HL-60/S4 treated with phorbol 12-myristate 13-acetate at 8.2 ng/mL for 4 days and 3 days (cell line): ENCODE measurements around the gene FGD5.

Source experiments
- in situ Hi-C: fragments of 300-500 bp; cut with MboI; formaldehyde crosslinking; loops from 2 replicates; pipeline ENCODE4 v1.15.0; 2022; ENCODE audit warnings: low sequenced_read_pairs

FGD5 gene

GRCh38 chr3:14897266-14897665 lies 78.5 kb downstream of the FGD5 start:
- in situ Hi-C loops: no loop called here

- in situ Hi-C loops: no loop called here
These were observed 80.2 kb downstream of the FGD5 start for GRCh38 chr3:14898929-14899328.

- in situ Hi-C loops: loop anchor here (25.0 kb wide), 1 partner anchor 213 kb away; the partner anchor contains the start of gene C3orf20
These were observed 81.3 kb downstream of the FGD5 start for GRCh38 chr3:14899993-14900618.

GRCh38 chr3:14900881-14901873 lies 82.4 kb downstream of the FGD5 start:
- in situ Hi-C loops: loop anchor here (25.0 kb wide), 1 partner anchor 214 kb away; the partner anchor contains the start of gene C3orf20

DNA sequence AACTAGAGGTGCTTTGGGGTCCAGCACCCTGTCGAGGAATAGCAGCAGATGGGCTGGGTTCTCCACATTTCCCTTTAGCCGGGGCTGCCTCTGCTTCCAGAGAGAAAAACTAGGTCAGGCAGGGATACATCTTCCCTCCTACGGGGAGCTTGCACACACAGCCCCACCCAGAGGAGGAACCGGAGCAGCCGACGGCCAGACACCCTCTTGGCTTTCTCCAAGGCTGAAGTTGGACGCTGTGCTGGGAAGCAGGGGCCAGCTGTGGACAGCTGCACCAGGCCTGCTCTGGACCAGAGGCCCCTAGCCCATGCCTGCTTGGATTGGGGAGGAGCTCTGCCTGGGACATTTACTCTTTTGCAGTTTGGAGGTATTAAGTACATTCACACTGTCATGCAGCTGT lies 84.0 kb downstream of the FGD5 start:
- in situ Hi-C loops: loop anchor here (25.0 kb wide), 1 partner anchor 215 kb away; the partner anchor contains the start of gene C3orf20

- in situ Hi-C loops: loop anchor here (25.0 kb wide), 1 partner anchor 216 kb away; the partner anchor contains the start of gene C3orf20
These were observed 84.7 kb downstream of the FGD5 start for GRCh38 chr3:14903501-14903900.

- in situ Hi-C loops: loop anchor here (25.0 kb wide), 1 partner anchor 218 kb away; the partner anchor contains the start of gene C3orf20
These were observed 86.4 kb downstream of the FGD5 start for GRCh38 chr3:14905055-14905657.

GRCh38 chr3:14906355-14906971 lies 87.7 kb downstream of the FGD5 start:
- in situ Hi-C loops: loop anchor here (25.0 kb wide), 1 partner anchor 219 kb away; the partner anchor contains the start of gene C3orf20

DNA sequence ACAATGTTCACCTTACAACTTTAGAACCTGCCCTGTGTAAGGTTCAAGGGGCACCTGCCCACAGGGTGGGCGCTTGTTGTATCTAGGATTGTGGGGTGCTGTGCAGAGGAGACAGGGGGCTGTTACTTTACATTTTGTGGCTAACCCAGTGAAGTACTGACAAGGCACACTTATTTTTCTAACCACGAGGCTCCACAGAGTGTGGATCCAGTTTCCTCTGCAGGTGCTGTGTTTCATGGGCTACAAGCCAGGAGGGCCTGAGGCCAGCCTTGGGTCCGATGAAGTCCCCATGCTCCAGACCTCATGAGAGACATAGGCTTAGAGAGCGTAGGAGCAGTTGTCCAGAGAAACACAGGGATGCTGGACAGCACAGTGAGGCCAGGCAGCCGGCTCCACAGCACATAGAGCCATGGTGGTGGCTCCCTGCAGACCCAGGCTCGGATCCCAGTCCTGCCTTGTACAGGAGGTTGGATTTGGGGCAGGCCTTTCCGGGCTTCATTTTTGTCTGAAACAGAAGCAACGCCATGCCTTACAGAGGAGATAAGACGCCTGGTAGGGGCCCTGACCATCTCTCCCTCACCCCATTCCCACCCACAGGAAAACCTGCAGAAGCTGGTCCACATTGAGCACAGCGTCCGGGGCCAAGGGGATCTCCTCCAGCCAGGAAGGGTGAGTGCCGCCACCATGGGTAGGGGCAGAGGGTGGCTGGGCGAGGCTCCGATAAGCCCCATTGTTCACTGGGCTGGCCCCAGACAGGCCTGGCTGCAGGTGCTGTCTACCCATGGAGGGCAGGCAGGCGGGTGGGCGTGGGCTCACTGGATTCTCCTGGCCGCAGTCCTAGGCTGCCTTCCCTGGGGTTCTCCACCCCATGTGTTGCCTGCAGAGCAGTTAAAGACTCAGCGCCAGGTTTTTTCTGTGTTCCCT lies 88.5 kb downstream of the FGD5 start:
- in situ Hi-C loops: loop anchor here (25.0 kb wide), 1 partner anchor 220 kb away; the partner anchor contains the start of gene C3orf20

- in situ Hi-C loops: loop anchor here (25.0 kb wide), 1 partner anchor 222 kb away; the partner anchor contains the start of gene C3orf20
These were observed 90.5 kb downstream of the FGD5 start for GRCh38 chr3:14909250-14909649.

DNA sequence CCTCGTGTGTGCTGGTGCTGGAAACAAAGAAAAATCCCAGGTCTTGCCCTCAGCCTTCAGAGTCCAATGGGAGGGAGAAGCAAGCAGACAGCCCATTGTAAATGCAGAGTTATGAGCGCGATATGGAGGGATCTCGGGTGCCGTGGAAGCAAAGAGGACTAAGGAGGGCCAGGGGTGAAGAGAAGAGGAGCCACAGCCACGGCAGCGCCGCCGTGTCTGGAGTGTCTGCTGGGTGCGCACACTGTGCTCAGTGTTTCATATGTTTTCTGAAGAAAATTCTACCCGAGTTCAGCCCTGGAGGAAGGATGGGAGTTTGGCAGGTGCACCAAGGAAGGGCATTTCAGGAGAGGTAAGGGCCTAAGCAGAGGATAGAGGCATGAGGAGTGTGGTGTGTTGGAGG lies 92.9 kb downstream of the FGD5 start:
- in situ Hi-C loops: loop anchor here (25.0 kb wide), 1 partner anchor 224 kb away; the partner anchor contains the start of gene C3orf20

- in situ Hi-C loops: loop anchor here (25.0 kb wide), 1 partner anchor 226 kb away; the partner anchor contains the start of gene C3orf20
These were observed 94.5 kb downstream of the FGD5 start for GRCh38 chr3:14913071-14913925.

GRCh38 chr3:14913926-14914778 lies 95.4 kb downstream of the FGD5 start:
- in situ Hi-C loops: loop anchor here (25.0 kb wide), 1 partner anchor 227 kb away; the partner anchor contains the start of gene C3orf20

DNA sequence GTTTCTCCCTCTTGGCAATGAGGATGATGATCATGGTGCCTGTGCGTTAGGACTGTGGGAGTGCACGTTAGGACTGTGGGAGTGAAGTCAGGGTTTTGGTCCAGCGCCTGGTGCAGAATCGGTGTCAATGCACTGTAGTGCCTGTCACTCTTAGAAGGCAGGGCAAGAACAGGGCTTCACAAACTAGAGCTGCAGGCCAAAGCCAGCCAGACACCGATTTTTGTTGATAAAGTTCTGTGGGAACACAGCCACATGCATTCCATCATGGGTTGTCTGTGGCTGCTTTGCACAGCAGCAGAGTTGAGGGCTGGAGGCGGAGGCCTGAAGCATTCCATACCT lies 96.0 kb downstream of the FGD5 start:
- in situ Hi-C loops: loop anchor here (25.0 kb wide), 1 partner anchor 227 kb away; the partner anchor contains the start of gene C3orf20

DNA sequence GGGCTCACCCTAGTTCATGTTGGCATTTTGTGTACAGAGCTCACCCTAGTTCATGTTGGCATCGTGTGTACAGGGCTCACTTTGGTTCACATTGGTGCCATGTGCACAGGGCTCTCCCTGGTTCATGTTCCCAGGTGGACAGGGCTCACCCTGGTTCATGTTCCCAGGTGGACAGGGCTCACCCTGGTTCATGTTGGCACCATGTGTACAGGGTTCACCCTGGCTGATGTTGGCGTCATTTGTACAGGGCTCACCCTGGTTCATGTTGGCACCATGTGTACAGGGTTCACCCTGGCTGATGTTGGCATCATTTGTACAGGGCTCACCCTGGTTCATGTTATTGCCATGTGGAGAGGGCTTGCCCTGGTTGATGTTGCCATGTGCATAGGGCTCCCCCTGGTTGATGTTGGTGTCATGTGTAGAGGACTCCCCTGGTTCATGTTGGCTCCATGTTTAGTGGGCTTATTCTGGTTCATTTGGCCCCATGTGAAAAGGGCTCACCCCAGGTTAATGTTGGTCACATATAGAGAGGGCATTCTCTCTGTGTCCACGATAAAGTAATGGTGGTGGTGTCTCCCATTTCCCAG lies 97.0 kb downstream of the FGD5 start:
- in situ Hi-C loops: loop anchor here (25.0 kb wide), 1 partner anchor 228 kb away; the partner anchor contains the start of gene C3orf20

GRCh38 chr3:14918356-14918860 lies 99.6 kb downstream of the FGD5 start:
- in situ Hi-C loops: loop anchor here (25.0 kb wide), 1 partner anchor 231 kb away; the partner anchor contains the start of gene C3orf20
